Gastroesophageal sphincter (tissue), 4 donors: ENCODE data around the gene SH3PXD2A. TPM values are rescaled to one million over a fixed set of nuclear protein-coding genes. Genes with fewer than 3 reads are reported as not detected.

Experiments
- ATAC-seq: fragments of 150-250 bp; one replicate; pipeline ENCODE4 v1.9.1; 2016; ENCODE audit warnings: mild to moderate bottlenecking, moderate library complexity
- H3K27ac ChIP-seq, 4 donors: fragments of 200-600 bp; sonication (generic) in 3 of 4; 1 replicate in 3 of 4; 2 replicates in 1 of 4; pipeline ENCODE4 v1.5.1; 2016 to 2019
- H3K27me3 ChIP-seq: fragments of 200-600 bp; sonication (generic); one replicate; pipeline ENCODE4 v1.5.1; 2019
- H3K36me3 ChIP-seq, 2 donors: fragments of 200-600 bp; sonication (generic); one replicate each; pipeline ENCODE4 v1.5.1; 2019; ENCODE audit warnings: control low read depth in 1 of 2
- H3K4me1 ChIP-seq, 3 donors: fragments of 200-600 bp; sonication (generic); 1 replicate in 2 of 3; 2 replicates in 1 of 3; pipeline ENCODE4 v1.5.1; 2016 to 2019; ENCODE audit warnings: control low read depth in 2 of 3
- H3K4me3 ChIP-seq, 2 donors: fragments of 200-600 bp; sonication (generic); one replicate each; pipeline ENCODE4 v1.5.1; 2019; ENCODE audit warnings: mild to moderate bottlenecking in 1 of 2, moderate library complexity in 1 of 2
- H3K9me3 ChIP-seq, 3 donors: fragments of 200-600 bp; sonication (generic); one replicate each; pipeline ENCODE4 v1.5.1; 2017 to 2019; ENCODE audit warnings: control low read depth in 2 of 3
- CTCF ChIP-seq, 4 experiments: fragments of 200-600 bp in 2 of 4; fragments of 450-650 bp in 2 of 4; sonication (generic) in 1 of 4; IDR thresholded peaks; one replicate each; pipeline ENCODE4 v1.5.1; 2017 to 2019; ENCODE audit warnings: antibody characterized with exemption in 4 of 4, mild to moderate bottlenecking in 2 of 4, moderate library complexity in 2 of 4
- EP300 ChIP-seq: sonication (generic); formaldehyde crosslinking; IDR thresholded peaks from one replicate; pipeline ENCODE4 v1.6.1; 2017; ENCODE audit warnings: antibody characterized with exemption, mild to moderate bottlenecking
- POLR2A ChIP-seq, 2 donors: fragments of 450-650 bp; IDR thresholded peaks; one replicate each; pipeline ENCODE4 v1.6.1; 2017; ENCODE audit warnings: antibody characterized with exemption in 2 of 2, mild to moderate bottlenecking in 2 of 2, moderate library complexity in 1 of 2
- POLR2AphosphoS5 ChIP-seq: sonication (generic); formaldehyde crosslinking; IDR thresholded peaks from one replicate; pipeline ENCODE4 v1.6.1; 2017; ENCODE audit warnings: antibody characterized with exemption
- WGBS, 2 donors: methylation state at CpG; one replicate each; pipeline ENCODE4 v1.1.5; 2018; ENCODE audit warnings: low coverage in 1 of 2; 5-methylcytosine and 5-hydroxymethylcytosine counted together
- total RNA-seq, 4 donors: library from RNA; depleted of rRNA; stranded (reverse); fragments of >200 nt; gene quantifications; one replicate each; pipeline ENCODE4 v1.1.0, GENCODE V29; 2016

The SH3PXD2A gene
- total RNA-seq, 4 donors from 2014 or later: 31.2 to 65.2 (median 39.5) TPM

- H3K27me3 ChIP-seq: no peaks in the 10 kb centered on the region
- H3K36me3 ChIP-seq: no peaks in the 10 kb centered on the region
- WGBS, 2 donors: 94 to 96% methylated on average over 2 of the region's 2 CpGs
- H3K4me1 ChIP-seq: peaks cover 0 to 53% (median 21%) of the 10 kb centered on the region in 3 donors
- TF ChIP-seq CTCF (IDR thresholded peaks at IDR 0.05): no peak
- no peak for TF ChIP-seq EP300
- TF ChIP-seq POLR2AphosphoS5: no peak
- TF ChIP-seq POLR2A (IDR thresholded peaks at IDR 0.05): no peak
- no peak for ATAC-seq
- no peaks in the 10 kb centered on the region for H3K9me3 ChIP-seq
- H3K27ac ChIP-seq: no peak overlapping the region
- H3K4me3 ChIP-seq: no peak overlapping the region
These were observed 22.6 kb downstream of the SH3PXD2A start for GRCh38 chr10:103832806-103833205.

- peaks cover 0 to 34% (median 13%) of the 10 kb centered on the region in 3 donors for H3K4me1 ChIP-seq
- no peaks in the 10 kb centered on the region for H3K9me3 ChIP-seq
- WGBS, 2 donors: 51 to 72% methylated on average over 5 of the region's 5 CpGs
- no peaks in the 10 kb centered on the region for H3K27me3 ChIP-seq
- no peaks in the 10 kb centered on the region for H3K36me3 ChIP-seq
- H3K27ac ChIP-seq: no peak overlapping the region
- TF ChIP-seq CTCF (IDR thresholded peaks at IDR 0.05): no peak
- no peak for TF ChIP-seq EP300
- no peak for TF ChIP-seq POLR2AphosphoS5
- no peak for TF ChIP-seq POLR2A (IDR thresholded peaks at IDR 0.05)
- no peak for ATAC-seq
- H3K4me3 ChIP-seq: no peak overlapping the region
These were observed 25.4 kb downstream of the SH3PXD2A start for GRCh38 chr10:103829838-103830465.

GRCh38 chr10:103829278-103829677, 26.1 kb downstream of the SH3PXD2A start:
- TF ChIP-seq EP300 (no peak), POLR2A (IDR thresholded peaks at IDR 0.05) (no peak)
- Histone ChIP-seq H3K27ac (no peak overlapping the region), H3K36me3 (no peaks in the 10 kb centered on the region), H3K4me1 (peaks cover 0 to 34% (median 8%) of the 10 kb centered on the region in 3 donors), H3K4me3 (no peak overlapping the region), H3K9me3 (no peaks in the 10 kb centered on the region), H3K27me3 (no peaks in the 10 kb centered on the region)
- ATAC-seq: no peak
- WGBS, 2 donors: 75 to 88% methylated on average over 3 to 5 of the region's 6 CpGs

- no peak for ATAC-seq
- Histone ChIP-seq H3K27ac (no peak overlapping the region), H3K4me1 (peaks cover 0 to 34% (median 8%) of the 10 kb centered on the region in 3 donors), H3K27me3 (no peaks in the 10 kb centered on the region), H3K9me3 (no peaks in the 10 kb centered on the region), H3K4me3 (no peak overlapping the region), H3K36me3 (no peaks in the 10 kb centered on the region)
- WGBS, 2 donors: 71 to 87% methylated on average over 6 to 7 of the region's 7 CpGs
- no peak for TF ChIP-seq CTCF (IDR thresholded peaks at IDR 0.05)
- TF ChIP-seq POLR2A (IDR thresholded peaks at IDR 0.05): no peak
- no peak for TF ChIP-seq POLR2AphosphoS5
- no peak for TF ChIP-seq EP300
These were observed 26.7 kb downstream of the SH3PXD2A start for GRCh38 chr10:103828587-103829197.

GRCh38 chr10:103828107-103828506, 27.3 kb downstream of the SH3PXD2A start:
- no peak for TF ChIP-seq POLR2AphosphoS5
- no peak for TF ChIP-seq EP300
- TF ChIP-seq CTCF (IDR thresholded peaks at IDR 0.05): no peak
- no peak for TF ChIP-seq POLR2A (IDR thresholded peaks at IDR 0.05)

More at GRCh38 chr10:103828107-103828506, 27.3 kb downstream of the SH3PXD2A start:
- WGBS, 2 donors: 96 to 97% methylated on average over 3 to 4 of the region's 4 CpGs
- no peaks in the 10 kb centered on the region for H3K27me3 ChIP-seq
- no peaks in the 10 kb centered on the region for H3K36me3 ChIP-seq
- H3K9me3 ChIP-seq: no peaks in the 10 kb centered on the region
- no peak for ATAC-seq
- peaks cover 0 to 36% (median 8%) of the 10 kb centered on the region in 3 donors for H3K4me1 ChIP-seq
- no peak overlapping the region for H3K27ac ChIP-seq
- no peak overlapping the region for H3K4me3 ChIP-seq
